HG03571 (cell line): ENCODE data around the gene OLR1.

ENCODE experiments used
- ATAC-seq: cut with Tn5 transposase; IDR thresholded peaks from one replicate; pipeline ENCODE4 v1.9.1; 2021; ENCODE audit not compliant: unreplicated experiment

Gene OLR1

DNA sequence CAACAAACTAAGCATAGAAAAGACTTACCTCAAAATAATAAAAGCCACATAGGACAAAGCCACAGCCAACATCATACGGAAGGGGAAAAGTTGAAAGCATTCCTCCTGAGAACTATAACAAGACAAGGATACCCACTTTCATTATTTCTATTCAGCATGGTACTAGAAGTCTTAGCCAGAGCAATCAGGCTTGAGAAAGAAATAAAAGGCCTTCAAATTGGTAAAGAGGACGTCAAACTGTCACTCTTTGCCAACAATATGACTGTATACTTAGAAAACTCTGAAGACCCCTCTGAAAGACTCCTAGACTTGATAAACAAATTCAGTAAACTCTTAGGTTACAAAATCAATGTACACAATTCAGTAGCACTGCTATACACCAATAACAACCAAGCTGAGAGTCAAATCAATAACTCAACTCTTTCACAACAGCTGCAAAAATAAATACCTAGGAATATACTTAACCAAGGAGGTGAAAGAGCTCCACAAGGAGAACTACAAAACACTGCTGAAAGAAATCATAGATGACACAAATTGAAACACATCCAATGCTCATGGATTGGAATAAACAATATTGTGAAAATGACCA, 61.6 kb downstream of the OLR1 start:
- ATAC-seq: no peak
